Right lobe of liver (tissue), 4 donors: ENCODE results near the gene NRTN.

Experiments
- CTCF ChIP-seq, 4 donors: fragments of 200-600 bp in 3 of 4; fragments of 450-650 bp in 1 of 4; IDR thresholded peaks; one replicate each; pipeline versions ENCODE4 v1.5.1 to v1.8.0; 2016 to 2022; ENCODE audit warnings: antibody characterized with exemption in 4 of 4, mild to moderate bottlenecking in 2 of 4
- POLR2A ChIP-seq: fragments of 450-650 bp; IDR thresholded peaks from one replicate; pipeline ENCODE4 v1.6.1; 2017; ENCODE audit warnings: antibody characterized with exemption, mild to moderate bottlenecking
- donor health status: DM: no; HTN: no; CAD: no.
- donor health status: DM: no; HTN: no; CAD: no.
- donor health status: DM: no; HTN: yes; CAD: no.

- TF ChIP-seq CTCF (IDR thresholded peaks at IDR 0.05) (no peak), POLR2A (no peak)
These were observed 11.7 kb upstream of the NRTN start for GRCh38 chr19:5793188-5793587.
